Measurements from ENCODE around the gene STRN3. TPM values are rescaled to one million over a fixed set of nuclear protein-coding genes. Genes with fewer than 3 reads are reported as not detected.
"Not testable (repeated sequence)": the region's sequence is repeated elsewhere in the genome, so short reads cannot be mapped to it uniquely, and the experiment has no call there.

STRN3 gene, protein sequence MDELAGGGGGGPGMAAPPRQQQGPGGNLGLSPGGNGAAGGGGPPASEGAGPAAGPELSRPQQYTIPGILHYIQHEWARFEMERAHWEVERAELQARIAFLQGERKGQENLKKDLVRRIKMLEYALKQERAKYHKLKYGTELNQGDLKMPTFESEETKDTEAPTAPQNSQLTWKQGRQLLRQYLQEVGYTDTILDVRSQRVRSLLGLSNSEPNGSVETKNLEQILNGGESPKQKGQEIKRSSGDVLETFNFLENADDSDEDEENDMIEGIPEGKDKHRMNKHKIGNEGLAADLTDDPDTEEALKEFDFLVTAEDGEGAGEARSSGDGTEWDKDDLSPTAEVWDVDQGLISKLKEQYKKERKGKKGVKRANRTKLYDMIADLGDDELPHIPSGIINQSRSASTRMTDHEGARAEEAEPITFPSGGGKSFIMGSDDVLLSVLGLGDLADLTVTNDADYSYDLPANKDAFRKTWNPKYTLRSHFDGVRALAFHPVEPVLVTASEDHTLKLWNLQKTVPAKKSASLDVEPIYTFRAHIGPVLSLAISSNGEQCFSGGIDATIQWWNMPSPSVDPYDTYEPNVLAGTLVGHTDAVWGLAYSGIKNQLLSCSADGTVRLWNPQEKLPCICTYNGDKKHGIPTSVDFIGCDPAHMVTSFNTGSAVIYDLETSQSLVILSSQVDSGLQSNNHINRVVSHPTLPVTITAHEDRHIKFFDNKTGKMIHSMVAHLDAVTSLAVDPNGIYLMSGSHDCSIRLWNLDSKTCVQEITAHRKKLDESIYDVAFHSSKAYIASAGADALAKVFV
- 1 to 10 TPM; 7.4 to 9.5 TPM for polyA plus RNA-seq

DNA sequence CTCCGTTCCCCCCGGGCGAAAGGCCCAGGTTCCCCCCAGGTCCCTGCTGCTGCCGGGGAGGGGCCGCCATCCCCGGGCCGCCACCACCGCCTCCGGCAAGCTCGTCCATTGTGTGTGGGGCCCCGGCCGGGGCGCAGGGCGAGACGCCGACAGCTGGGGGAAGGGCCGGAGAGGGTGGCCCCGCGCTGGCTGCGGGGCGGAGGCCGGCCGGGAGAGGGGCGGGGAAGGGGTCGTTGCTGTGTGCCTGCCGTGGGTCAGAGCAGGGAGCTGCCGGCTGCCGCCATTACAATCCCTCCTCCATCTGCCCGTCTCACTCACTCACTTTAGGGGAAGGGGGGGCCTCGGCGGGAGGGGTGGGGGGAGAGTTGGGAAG lies at the start of gene STRN3:
Gene STRN3 (minus strand): TSS at position 303 of the 373 bp plus-strand sequence. CDS start 194 bp downstream, at position 109.
- Histone ChIP-seq H3K27ac (ENCODE audit: low read depth in 2 of 2, low read length in 1 of 2) (peak within 1 kb of the TSS; percentile 90 to 98), H3K4me3 (ENCODE audit: low read depth in 1 of 2, low read length in 2 of 2) (peak within 1 kb of the TSS; percentile 96 to 97), H3K4me1 (ENCODE audit: control insufficient read depth in 2 of 2, insufficient read depth in 2 of 2, low read length in 1 of 2) (no peaks in the 10 kb centered on the region), H3K27me3 (ENCODE audit: control insufficient read depth in 1 of 2, insufficient read depth in 2 of 2, low read length in 2 of 2) (no peaks in the 10 kb centered on the region), H3K9me3 (ENCODE audit: control insufficient read depth in 2 of 2, insufficient read depth in 1 of 2, low read depth in 1 of 2, low read length in 1 of 2) (no peaks in the 10 kb centered on the region), H3K36me3 (ENCODE audit: control insufficient read depth in 2 of 2, insufficient read depth in 2 of 2, low read length in 1 of 2) (no peaks in the 10 kb centered on the region)
- WGBS, 2 donors = 0 to 1% methylated on average over 31 of the region's 31 CpGs

DNA sequence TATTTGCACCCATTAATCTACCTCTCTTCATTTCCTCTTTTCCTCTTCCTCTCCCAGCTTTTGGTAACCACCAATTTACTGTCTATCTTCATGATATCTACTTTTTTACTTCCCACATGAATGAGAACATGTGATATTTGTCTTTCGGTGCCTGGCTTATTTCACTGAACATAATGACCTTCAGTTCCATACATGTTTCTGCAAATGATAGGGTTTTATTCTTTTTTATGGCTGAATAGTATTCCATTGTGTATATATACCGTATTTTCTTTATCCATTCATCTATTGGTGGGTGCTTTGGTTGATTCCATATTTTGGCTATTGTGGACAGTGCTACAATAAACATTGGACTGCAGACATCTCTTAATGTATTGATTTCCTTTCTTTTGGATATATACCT lies 49.0 kb upstream of the STRN3 start:
- no peaks in the 10 kb centered on the region for H3K27me3 ChIP-seq (ENCODE audit: control insufficient read depth in 1 of 2, insufficient read depth in 2 of 2, low read length in 2 of 2)
- no peak overlapping the region for H3K4me3 ChIP-seq (ENCODE audit: low read depth in 1 of 2, low read length in 2 of 2)
- no peaks in the 10 kb centered on the region for H3K9me3 ChIP-seq (ENCODE audit: control insufficient read depth in 2 of 2, insufficient read depth in 1 of 2, low read depth in 1 of 2, low read length in 1 of 2)
- no peaks in the 10 kb centered on the region for H3K36me3 ChIP-seq (ENCODE audit: control insufficient read depth in 2 of 2, insufficient read depth in 2 of 2, low read length in 1 of 2)
- no peak overlapping the region for H3K27ac ChIP-seq (ENCODE audit: low read depth in 2 of 2, low read length in 1 of 2)
- WGBS, 2 donors = 97 to 100% methylated on average over 2 of the region's 2 CpGs
- no peaks in the 10 kb centered on the region for H3K4me1 ChIP-seq (ENCODE audit: control insufficient read depth in 2 of 2, insufficient read depth in 2 of 2, low read length in 1 of 2)

DNA sequence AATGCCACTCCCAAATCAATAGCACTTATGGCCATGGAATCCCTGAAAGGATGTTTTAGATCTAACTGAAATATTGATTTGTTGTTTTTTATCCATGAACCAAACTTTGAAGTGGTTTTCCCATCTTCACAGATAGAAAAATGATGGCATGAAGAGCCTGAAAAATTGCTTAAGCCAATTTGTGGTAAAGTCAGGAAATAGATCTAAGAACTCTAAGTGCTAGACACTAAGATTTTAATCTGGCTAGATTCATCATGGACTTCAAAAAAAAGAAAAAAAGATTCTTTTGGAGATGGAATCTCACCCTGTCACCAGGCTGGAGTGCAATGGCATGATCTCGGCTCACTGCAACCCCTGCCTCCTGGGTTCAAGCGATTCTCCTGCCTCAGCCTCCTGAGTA lies 45.0 kb upstream of the STRN3 start:
- H3K36me3 ChIP-seq (ENCODE audit: control insufficient read depth in 2 of 2, insufficient read depth in 2 of 2, low read length in 1 of 2) = no peaks in the 10 kb centered on the region
- no peaks in the 10 kb centered on the region for H3K4me1 ChIP-seq (ENCODE audit: control insufficient read depth in 2 of 2, insufficient read depth in 2 of 2, low read length in 1 of 2)
- no peaks in the 10 kb centered on the region for H3K9me3 ChIP-seq (ENCODE audit: control insufficient read depth in 2 of 2, insufficient read depth in 1 of 2, low read depth in 1 of 2, low read length in 1 of 2)
- no peak overlapping the region for H3K27ac ChIP-seq (ENCODE audit: low read depth in 2 of 2, low read length in 1 of 2)
- WGBS, 2 donors = 92 to 96% methylated on average over 2 of the region's 2 CpGs
- H3K27me3 ChIP-seq (ENCODE audit: control insufficient read depth in 1 of 2, insufficient read depth in 2 of 2, low read length in 2 of 2) = no peaks in the 10 kb centered on the region
- H3K4me3 ChIP-seq (ENCODE audit: low read depth in 1 of 2, low read length in 2 of 2) = no peak overlapping the region

DNA sequence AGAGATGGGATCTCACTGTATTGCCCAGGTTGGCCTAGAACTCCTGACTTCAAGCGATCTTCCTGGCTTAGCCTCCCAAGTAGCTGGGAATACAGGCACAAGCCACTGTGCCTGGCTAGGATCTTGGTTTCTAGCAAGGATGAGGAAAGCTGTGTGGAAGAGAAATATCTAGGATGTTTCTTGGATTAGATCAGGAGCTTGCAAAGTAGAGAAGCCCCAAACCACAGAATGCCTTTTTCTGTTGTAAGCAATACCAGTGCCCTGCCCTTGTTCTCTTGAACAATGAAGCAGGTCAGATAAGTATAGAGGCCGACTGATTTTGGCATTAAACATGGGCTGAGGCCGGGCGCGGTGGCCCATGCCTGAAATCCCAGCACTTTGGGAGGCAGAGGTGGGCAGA lies 44.3 kb upstream of the STRN3 start:
- Histone ChIP-seq H3K27ac (ENCODE audit: low read depth in 2 of 2, low read length in 1 of 2) (no peak overlapping the region), H3K9me3 (ENCODE audit: control insufficient read depth in 2 of 2, insufficient read depth in 1 of 2, low read depth in 1 of 2, low read length in 1 of 2) (no peaks in the 10 kb centered on the region), H3K36me3 (ENCODE audit: control insufficient read depth in 2 of 2, insufficient read depth in 2 of 2, low read length in 1 of 2) (no peaks in the 10 kb centered on the region), H3K27me3 (ENCODE audit: control insufficient read depth in 1 of 2, insufficient read depth in 2 of 2, low read length in 2 of 2) (no peaks in the 10 kb centered on the region), H3K4me3 (ENCODE audit: low read depth in 1 of 2, low read length in 2 of 2) (no peak overlapping the region), H3K4me1 (ENCODE audit: control insufficient read depth in 2 of 2, insufficient read depth in 2 of 2, low read length in 1 of 2) (no peaks in the 10 kb centered on the region)
- WGBS, 2 donors = 94 to 96% methylated on average over 5 of the region's 5 CpGs

DNA sequence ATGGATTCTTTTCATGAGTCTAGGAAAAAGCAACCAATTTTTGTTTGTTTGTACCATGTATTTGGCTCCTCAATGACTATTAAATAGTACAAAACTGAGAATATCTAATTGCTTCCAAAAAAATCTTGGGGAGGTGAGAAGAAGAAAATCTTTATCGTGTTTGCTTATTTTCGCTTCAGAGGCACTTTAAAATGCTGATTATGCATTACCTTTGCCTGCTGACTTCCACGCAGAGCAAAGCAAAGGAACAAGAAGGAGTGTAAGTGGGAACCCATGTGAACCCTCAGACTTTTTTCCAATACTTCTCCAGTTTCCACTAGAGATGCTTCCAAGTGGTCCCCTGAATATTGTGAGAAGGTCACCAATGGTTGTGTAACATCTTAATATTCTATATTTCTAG lies 43.2 kb upstream of the STRN3 start:
- Histone ChIP-seq H3K27me3 (ENCODE audit: control insufficient read depth in 1 of 2, insufficient read depth in 2 of 2, low read length in 2 of 2) (no peaks in the 10 kb centered on the region), H3K36me3 (ENCODE audit: control insufficient read depth in 2 of 2, insufficient read depth in 2 of 2, low read length in 1 of 2) (no peaks in the 10 kb centered on the region), H3K27ac (ENCODE audit: low read depth in 2 of 2, low read length in 1 of 2) (no peak overlapping the region), H3K4me3 (ENCODE audit: low read depth in 1 of 2, low read length in 2 of 2) (no peak overlapping the region), H3K4me1 (ENCODE audit: control insufficient read depth in 2 of 2, insufficient read depth in 2 of 2, low read length in 1 of 2) (no peaks in the 10 kb centered on the region), H3K9me3 (ENCODE audit: control insufficient read depth in 2 of 2, insufficient read depth in 1 of 2, low read depth in 1 of 2, low read length in 1 of 2) (no peaks in the 10 kb centered on the region)
- WGBS, 2 donors = 89 to 95% methylated on average over 3 of the region's 3 CpGs

DNA sequence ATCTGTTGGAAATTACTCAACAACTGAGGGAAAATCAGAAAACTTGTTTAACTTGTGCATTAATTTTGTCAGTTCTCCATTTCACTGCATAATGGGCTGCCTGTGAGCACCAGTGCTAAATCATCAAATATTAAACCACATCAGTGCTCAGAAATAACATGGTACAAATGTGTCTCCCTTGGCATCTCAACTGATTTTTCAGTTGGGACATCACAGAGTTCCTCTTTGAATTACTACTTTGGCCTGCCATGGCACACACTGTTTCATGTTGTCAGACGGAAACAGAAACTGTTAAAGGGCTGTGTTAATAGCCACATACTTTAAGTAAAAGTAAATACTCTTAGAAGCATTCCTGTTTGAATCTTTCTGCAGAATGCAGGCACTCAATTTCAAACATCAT lies 42.1 kb upstream of the STRN3 start:
- no peak overlapping the region for H3K27ac ChIP-seq (ENCODE audit: low read depth in 2 of 2, low read length in 1 of 2)

DNA sequence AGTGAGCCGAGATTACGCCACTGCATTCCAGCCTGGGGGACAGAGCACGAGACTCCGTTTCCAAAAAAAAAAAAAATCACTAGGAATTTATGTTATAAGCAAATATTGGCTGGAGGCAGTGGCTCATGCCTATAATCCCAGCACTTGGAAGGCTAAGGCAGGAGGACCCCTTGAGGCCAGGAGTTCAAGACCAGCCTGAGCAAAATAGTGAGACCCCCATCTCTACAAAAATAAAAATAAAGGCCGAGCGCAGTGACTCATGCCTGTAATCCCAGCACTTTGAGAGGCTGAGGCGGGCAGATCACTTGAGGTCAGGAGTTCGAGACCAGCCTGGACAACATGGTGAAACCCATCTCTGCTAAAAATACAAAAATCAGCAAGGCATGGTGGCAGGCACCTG lies 36.7 kb upstream of the STRN3 start:
- 92 to 96% methylated on average over 8 of the region's 8 CpGs for WGBS, 2 donors
- H3K4me1 ChIP-seq (ENCODE audit: control insufficient read depth in 2 of 2, insufficient read depth in 2 of 2, low read length in 1 of 2); H3K27me3 ChIP-seq (ENCODE audit: control insufficient read depth in 1 of 2, insufficient read depth in 2 of 2, low read length in 2 of 2); H3K9me3 ChIP-seq (ENCODE audit: control insufficient read depth in 2 of 2, insufficient read depth in 1 of 2, low read depth in 1 of 2, low read length in 1 of 2); H3K27ac ChIP-seq (ENCODE audit: low read depth in 2 of 2, low read length in 1 of 2); H3K4me3 ChIP-seq (ENCODE audit: low read depth in 1 of 2, low read length in 2 of 2); H3K36me3 ChIP-seq (ENCODE audit: control insufficient read depth in 2 of 2, insufficient read depth in 2 of 2, low read length in 1 of 2): not testable (repeated sequence)

More for the DNA sequence above, 42.1 kb upstream of the STRN3 start:
- no peaks in the 10 kb centered on the region for H3K9me3 ChIP-seq (ENCODE audit: control insufficient read depth in 2 of 2, insufficient read depth in 1 of 2, low read depth in 1 of 2, low read length in 1 of 2)
- WGBS, 2 donors = 75 to 80% methylated on average over 1 of the region's 1 CpG
- H3K4me1 ChIP-seq (ENCODE audit: control insufficient read depth in 2 of 2, insufficient read depth in 2 of 2, low read length in 1 of 2) = no peaks in the 10 kb centered on the region
- H3K27me3 ChIP-seq (ENCODE audit: control insufficient read depth in 1 of 2, insufficient read depth in 2 of 2, low read length in 2 of 2) = no peaks in the 10 kb centered on the region
- H3K36me3 ChIP-seq (ENCODE audit: control insufficient read depth in 2 of 2, insufficient read depth in 2 of 2, low read length in 1 of 2) = no peaks in the 10 kb centered on the region
- no peak overlapping the region for H3K4me3 ChIP-seq (ENCODE audit: low read depth in 1 of 2, low read length in 2 of 2)

DNA sequence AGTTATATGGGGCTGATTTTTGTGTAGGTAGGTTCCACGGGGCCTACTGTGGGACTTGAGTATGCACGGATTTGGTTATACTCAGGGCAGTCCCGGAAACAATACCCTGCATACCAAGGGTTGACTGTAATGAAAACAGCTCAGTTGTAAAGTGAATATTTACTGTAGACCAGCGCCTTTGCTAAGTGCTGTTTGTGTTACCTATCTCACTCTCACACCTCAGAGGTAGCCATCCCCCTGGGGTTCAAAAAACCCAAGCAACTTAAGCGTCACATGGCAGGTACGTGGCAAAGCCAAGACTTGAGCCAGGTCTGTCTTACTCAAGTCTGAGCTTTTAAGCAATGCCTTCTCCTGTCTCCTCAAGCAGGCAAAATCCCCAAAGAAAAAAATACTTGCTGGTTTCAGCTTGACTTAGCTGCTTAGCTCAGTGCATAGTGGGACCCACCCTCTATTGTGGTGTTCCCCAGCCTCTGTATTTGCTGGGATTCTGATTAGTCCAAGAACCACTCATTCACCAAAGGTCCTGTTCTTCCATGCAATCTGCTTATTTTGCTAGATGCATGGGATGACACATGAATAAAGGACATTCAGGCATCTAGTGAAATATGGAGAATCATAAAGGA lies 34.2 kb upstream of the STRN3 start:
- H3K4me3 ChIP-seq (ENCODE audit: low read depth in 1 of 2, low read length in 2 of 2) = no peak overlapping the region
- peak overlapping the region in 1 of 2 donors; percentile 47 for H3K27ac ChIP-seq (ENCODE audit: low read depth in 2 of 2, low read length in 1 of 2)
- peaks cover 0 to 2% of the 10 kb centered on the region in 2 donors for H3K4me1 ChIP-seq (ENCODE audit: control insufficient read depth in 2 of 2, insufficient read depth in 2 of 2, low read length in 1 of 2)
- no peaks in the 10 kb centered on the region for H3K9me3 ChIP-seq (ENCODE audit: control insufficient read depth in 2 of 2, insufficient read depth in 1 of 2, low read depth in 1 of 2, low read length in 1 of 2)
- no peaks in the 10 kb centered on the region for H3K27me3 ChIP-seq (ENCODE audit: control insufficient read depth in 1 of 2, insufficient read depth in 2 of 2, low read length in 2 of 2)
- 68 to 70% methylated on average over 6 of the region's 6 CpGs for WGBS, 2 donors
- no peaks in the 10 kb centered on the region for H3K36me3 ChIP-seq (ENCODE audit: control insufficient read depth in 2 of 2, insufficient read depth in 2 of 2, low read length in 1 of 2)

DNA sequence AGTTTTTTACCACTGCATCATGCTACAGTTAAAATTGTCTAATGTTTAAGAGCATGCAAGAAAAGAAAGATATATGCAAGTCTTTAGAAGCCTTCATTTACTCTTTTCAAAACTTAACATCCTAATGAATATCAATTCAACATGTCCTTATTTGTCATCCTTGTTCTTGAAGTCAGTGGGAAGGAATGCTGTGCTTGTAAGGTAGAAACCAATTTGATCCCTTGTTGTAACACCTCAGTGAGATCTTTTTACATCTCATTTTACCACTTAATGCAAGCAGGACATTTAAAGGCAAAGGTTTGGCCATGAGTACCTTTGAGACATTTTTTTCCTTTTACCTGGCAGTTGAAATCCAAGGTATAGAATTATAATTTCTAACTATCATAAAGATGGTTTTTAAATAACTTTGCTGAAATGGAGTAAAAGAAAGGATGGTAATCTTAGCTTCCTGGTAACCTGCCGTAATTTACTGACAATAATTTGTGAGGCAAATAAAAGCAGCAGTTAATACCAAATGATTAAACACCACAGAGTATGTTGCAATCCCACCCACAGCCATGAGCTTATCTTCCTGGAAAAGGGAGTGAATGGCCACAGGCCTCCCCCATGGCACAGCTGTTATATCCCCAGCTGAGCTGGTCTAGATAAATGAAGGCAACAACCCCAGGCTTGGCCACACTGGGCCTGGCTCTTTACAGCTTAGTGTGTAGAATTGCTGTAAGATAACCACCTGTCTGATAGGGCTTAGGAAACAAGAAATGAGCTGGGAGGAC lies 33.2 kb upstream of the STRN3 start:
- Histone ChIP-seq H3K9me3 (ENCODE audit: control insufficient read depth in 2 of 2, insufficient read depth in 1 of 2, low read depth in 1 of 2, low read length in 1 of 2) (no peaks in the 10 kb centered on the region), H3K4me1 (ENCODE audit: control insufficient read depth in 2 of 2, insufficient read depth in 2 of 2, low read length in 1 of 2) (peaks cover 0 to 2% of the 10 kb centered on the region in 2 donors), H3K27me3 (ENCODE audit: control insufficient read depth in 1 of 2, insufficient read depth in 2 of 2, low read length in 2 of 2) (no peaks in the 10 kb centered on the region), H3K36me3 (ENCODE audit: control insufficient read depth in 2 of 2, insufficient read depth in 2 of 2, low read length in 1 of 2) (no peaks in the 10 kb centered on the region), H3K27ac (ENCODE audit: low read depth in 2 of 2, low read length in 1 of 2) (peak overlapping the region; percentile 54 to 78), H3K4me3 (ENCODE audit: low read depth in 1 of 2, low read length in 2 of 2) (no peak overlapping the region)
- WGBS, 2 donors = 36 to 52% methylated on average over 1 of the region's 1 CpG
